Ishikawa (cell line): ENCODE measurements around the gene AMPH.

ENCODE experiments used
- CEBPB ChIP-seq: IDR thresholded peaks from 2 replicates; pipeline ENCODE4 v1.6.1; 2012
- CREB1 ChIP-seq: IDR thresholded peaks from 2 replicates; pipeline ENCODE4 v1.6.1; 2012; ENCODE audit warnings: low read depth
- EGR1 ChIP-seq: IDR thresholded peaks from 2 replicates; pipeline ENCODE4 v1.6.1; 2012
- EP300 ChIP-seq: IDR thresholded peaks from 2 replicates; pipeline ENCODE4 v1.6.1; 2012; ENCODE audit warnings: borderline replicate concordance
- FOXM1 ChIP-seq: IDR thresholded peaks from 2 replicates; pipeline ENCODE4 v1.6.1; 2012; ENCODE audit warnings: low read depth, borderline replicate concordance
- MAX ChIP-seq: IDR thresholded peaks from 2 replicates; pipeline ENCODE4 v1.6.1; 2012
- NFIC ChIP-seq: IDR thresholded peaks from 2 replicates; pipeline ENCODE4 v1.6.1; 2012
- RAD21 ChIP-seq: IDR thresholded peaks from 2 replicates; pipeline ENCODE4 v1.6.1; 2012; ENCODE audit warnings: low read depth
- REST ChIP-seq: IDR thresholded peaks from 2 replicates; pipeline ENCODE4 v1.6.1; 2012; ENCODE audit warnings: low read depth, mild to moderate bottlenecking
- TAF1 ChIP-seq: IDR thresholded peaks from 2 replicates; pipeline ENCODE4 v1.6.1; 2012; ENCODE audit warnings: low read depth, mild to moderate bottlenecking
- TCF12 ChIP-seq: IDR thresholded peaks from 2 replicates; pipeline ENCODE4 v1.6.1; 2012; ENCODE audit warnings: low read depth
- TEAD4 ChIP-seq: IDR thresholded peaks from 2 replicates; pipeline ENCODE4 v1.6.1; 2012
- YY1 ChIP-seq: IDR thresholded peaks from 2 replicates; pipeline ENCODE4 v1.6.1; 2012; ENCODE audit warnings: low read depth
- ZBTB7A ChIP-seq: IDR thresholded peaks from 2 replicates; pipeline ENCODE4 v1.6.1; 2012; ENCODE audit warnings: low read depth
- TF ChIP-seq, protein P1 (sequence below): IDR thresholded peaks from 2 replicates; pipeline ENCODE4 v1.6.1; 2012

AMPH gene

GRCh38 chr7:38432080-38432479 is 199.1 kb downstream of the AMPH start:
- TF ChIP-seq TEAD4 = no peak
- TF ChIP-seq CEBPB = no peak
- TF ChIP-seq YY1 = no peak
- TF ChIP-seq TAF1 = no peak
- TF ChIP-seq CREB1 = no peak
- no peak for TF ChIP-seq TCF12
- TF ChIP-seq EP300 = no peak
- TF ChIP-seq REST = no peak
- no peak for TF ChIP-seq ZBTB7A
- no peak for TF ChIP-seq NFIC
- TF ChIP-seq EGR1 = no peak
- TF ChIP-seq RAD21 = no peak

- TF ChIP-seq RAD21 (no peak), TEAD4 (no peak), CREB1 (no peak), CEBPB (no peak), MAX (no peak), TCF12 (no peak), TAF1 (no peak), ZBTB7A (no peak), EGR1 (no peak)
Measured at GRCh38 chr7:38429057-38429456, 202.1 kb downstream of the AMPH start.

- TF ChIP-seq YY1 (no peak), TAF1 (no peak), REST (no peak), CEBPB (no peak), EP300 (no peak), TEAD4 (no peak), RAD21 (no peak)
Measured at GRCh38 chr7:38428041-38428440, 203.1 kb downstream of the AMPH start.

DNA sequence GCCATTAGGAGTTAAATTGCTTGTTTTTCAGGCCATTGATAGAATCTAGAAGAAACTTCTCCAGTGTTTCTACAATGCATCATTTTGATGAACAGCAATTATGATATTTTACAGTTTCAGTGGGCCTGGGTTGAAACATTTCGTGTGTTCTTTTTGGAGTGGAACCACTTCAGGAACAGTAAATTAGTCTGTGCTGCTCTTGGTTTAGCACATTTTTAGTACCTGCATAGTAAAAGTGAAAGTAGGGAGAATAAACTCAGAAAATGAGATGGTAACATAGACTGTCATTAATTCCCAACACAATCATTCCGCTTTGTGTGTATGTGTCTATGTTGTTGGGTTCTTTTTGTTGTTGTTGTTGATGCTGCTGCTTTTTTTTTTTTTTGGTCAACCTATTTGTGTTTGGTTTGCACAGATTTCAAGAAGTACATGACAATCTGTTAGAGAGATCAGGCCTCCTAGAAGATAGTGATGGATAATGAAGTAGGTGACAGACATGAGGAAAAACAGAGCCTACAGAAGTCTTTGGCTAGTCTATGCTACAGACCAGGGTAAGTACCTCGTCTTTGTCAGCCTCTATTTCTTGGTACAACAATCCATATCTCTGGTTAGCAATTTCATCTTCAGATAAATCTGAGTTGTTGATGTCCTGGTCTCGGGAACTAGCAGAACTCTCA is 203.8 kb downstream of the AMPH start:
- TF ChIP-seq TAF1 (no peak), EGR1 (no peak), ZBTB7A (no peak), MAX (no peak), REST (no peak), CEBPB (no peak)
- TF ChIP-seq, protein P1, sequence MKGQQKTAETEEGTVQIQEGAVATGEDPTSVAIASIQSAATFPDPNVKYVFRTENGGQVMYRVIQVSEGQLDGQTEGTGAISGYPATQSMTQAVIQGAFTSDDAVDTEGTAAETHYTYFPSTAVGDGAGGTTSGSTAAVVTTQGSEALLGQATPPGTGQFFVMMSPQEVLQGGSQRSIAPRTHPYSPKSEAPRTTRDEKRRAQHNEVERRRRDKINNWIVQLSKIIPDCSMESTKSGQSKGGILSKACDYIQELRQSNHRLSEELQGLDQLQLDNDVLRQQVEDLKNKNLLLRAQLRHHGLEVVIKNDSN = no peak

DNA sequence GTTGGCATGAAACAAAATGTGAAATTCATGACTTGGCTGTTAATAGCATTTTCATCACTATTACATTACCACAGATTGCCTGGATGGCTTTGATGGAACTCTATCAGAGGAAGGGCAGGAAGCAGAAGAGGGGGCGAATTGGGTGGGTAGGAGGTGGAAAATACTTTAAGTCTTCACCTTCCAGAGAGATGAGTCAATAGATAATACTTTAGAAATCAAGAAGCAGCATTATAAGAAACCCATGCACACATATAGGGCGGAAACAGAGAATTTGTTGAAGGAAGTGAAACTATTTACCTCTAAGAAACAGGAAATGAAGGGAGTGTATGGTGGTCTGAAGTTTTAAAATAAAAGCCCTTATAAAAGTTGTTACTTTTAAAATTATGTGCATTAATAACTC is 205.7 kb downstream of the AMPH start:
- TF ChIP-seq MAX (no peak), NFIC (no peak), TAF1 (no peak), ZBTB7A (no peak), EP300 (no peak), EGR1 (no peak), RAD21 (no peak), TEAD4 (no peak), CEBPB (no peak), YY1 (no peak), TCF12 (no peak), REST (no peak), CREB1 (no peak), FOXM1 (no peak)
- TF ChIP-seq, protein P1 = no peak
